Tibial nerve (tissue), 4 donors: ENCODE measurements around the gene PARD6A. TPM values are rescaled to one million over a fixed set of nuclear protein-coding genes. Genes with fewer than 3 reads are reported as not detected.

ENCODE experiments used
- DNase-seq, 2 donors: peaks; one replicate each; pipeline ENCODE4 v3.0.0-alpha.2; 2019; ENCODE audit warnings: low spot score in 2 of 2
- H3K27ac ChIP-seq, 4 donors: fragments of 200-600 bp; sonication (generic) in 3 of 4; one replicate each; pipeline ENCODE4 v1.5.1; 2017 to 2019; ENCODE audit warnings: mild to moderate bottlenecking in 1 of 4
- H3K27me3 ChIP-seq, 2 donors: fragments of 200-600 bp; sonication (generic) in 1 of 2; one replicate each; pipeline versions ENCODE4 v1.5.1 to v1.6.0; 2017 to 2019
- H3K36me3 ChIP-seq, 3 donors: fragments of 200-600 bp; sonication (generic); one replicate each; pipeline ENCODE4 v1.5.1; 2018 to 2019
- H3K4me1 ChIP-seq, 4 donors: fragments of 200-600 bp; sonication (generic) in 3 of 4; one replicate each; pipeline ENCODE4 v1.5.1; 2017 to 2019
- H3K4me3 ChIP-seq, 4 donors: fragments of 200-600 bp; sonication (generic) in 3 of 4; one replicate each; pipeline ENCODE4 v1.5.1; 2017 to 2019; ENCODE audit warnings: mild to moderate bottlenecking in 1 of 4, moderate library complexity in 1 of 4
- H3K9me3 ChIP-seq, 4 donors: fragments of 200-600 bp; sonication (generic) in 3 of 4; one replicate each; pipeline ENCODE4 v1.5.1; 2017 to 2019
- EP300 ChIP-seq, 2 donors: sonication (generic); formaldehyde crosslinking; IDR thresholded peaks; one replicate each; pipeline ENCODE4 v1.6.1; 2017; ENCODE audit warnings: antibody characterized with exemption in 2 of 2, mild to moderate bottlenecking in 1 of 2
- POLR2A ChIP-seq, 2 donors: fragments of 450-650 bp; IDR thresholded peaks; one replicate each; pipeline ENCODE4 v1.6.1; 2017; ENCODE audit warnings: antibody characterized with exemption in 2 of 2, mild to moderate bottlenecking in 2 of 2, moderate library complexity in 2 of 2
- WGBS, 2 donors: methylation state at CpG; one replicate each; pipeline ENCODE4 v1.1.5; 2018; 5-methylcytosine and 5-hydroxymethylcytosine counted together
- total RNA-seq, 4 donors: library from RNA; depleted of rRNA; stranded (reverse); fragments of >200 nt; gene quantifications; one replicate each; pipeline ENCODE4 v1.1.0, GENCODE V29; 2016
- TF ChIP-seq, protein P1 (sequence below), 5 experiments: fragments of 200-600 bp in 3 of 5; fragments of 450-650 bp in 2 of 5; sonication (generic) in 3 of 5; IDR thresholded peaks; one replicate each; pipeline ENCODE4 v1.5.1; 2016 to 2019; ENCODE audit warnings: antibody characterized with exemption in 5 of 5, mild to moderate bottlenecking in 3 of 5, moderate library complexity in 2 of 5

PARD6A gene
- total RNA-seq, 4 donors from 2014 or later = 3.7 to 16.2 (median 9.9) TPM

- Histone ChIP-seq H3K4me1 (peaks cover 0 to 32% (median 17%) of the 10 kb centered on the region in 4 donors), H3K27ac (no peak overlapping the region), H3K4me3 (no peak overlapping the region), H3K9me3 (no peaks in the 10 kb centered on the region), H3K36me3 (peaks cover 0 to 20% (median 0%) of the 10 kb centered on the region in 3 donors), H3K27me3 (peaks cover 0 to 44% of the 10 kb centered on the region in 2 donors)
- DNase-seq = no peak
- TF ChIP-seq, protein P1, sequence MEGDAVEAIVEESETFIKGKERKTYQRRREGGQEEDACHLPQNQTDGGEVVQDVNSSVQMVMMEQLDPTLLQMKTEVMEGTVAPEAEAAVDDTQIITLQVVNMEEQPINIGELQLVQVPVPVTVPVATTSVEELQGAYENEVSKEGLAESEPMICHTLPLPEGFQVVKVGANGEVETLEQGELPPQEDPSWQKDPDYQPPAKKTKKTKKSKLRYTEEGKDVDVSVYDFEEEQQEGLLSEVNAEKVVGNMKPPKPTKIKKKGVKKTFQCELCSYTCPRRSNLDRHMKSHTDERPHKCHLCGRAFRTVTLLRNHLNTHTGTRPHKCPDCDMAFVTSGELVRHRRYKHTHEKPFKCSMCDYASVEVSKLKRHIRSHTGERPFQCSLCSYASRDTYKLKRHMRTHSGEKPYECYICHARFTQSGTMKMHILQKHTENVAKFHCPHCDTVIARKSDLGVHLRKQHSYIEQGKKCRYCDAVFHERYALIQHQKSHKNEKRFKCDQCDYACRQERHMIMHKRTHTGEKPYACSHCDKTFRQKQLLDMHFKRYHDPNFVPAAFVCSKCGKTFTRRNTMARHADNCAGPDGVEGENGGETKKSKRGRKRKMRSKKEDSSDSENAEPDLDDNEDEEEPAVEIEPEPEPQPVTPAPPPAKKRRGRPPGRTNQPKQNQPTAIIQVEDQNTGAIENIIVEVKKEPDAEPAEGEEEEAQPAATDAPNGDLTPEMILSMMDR (IDR thresholded peaks at IDR 0.05) = no peak
- TF ChIP-seq POLR2A (IDR thresholded peaks at IDR 0.05) (no peak), EP300 (IDR thresholded peaks at IDR 0.05) (no peak)
- 55 to 59% methylated on average over 4 of the region's 4 CpGs for WGBS, 2 donors
Measured at GRCh38 chr16:67655363-67655762, 5.4 kb upstream of the PARD6A start.

DNA sequence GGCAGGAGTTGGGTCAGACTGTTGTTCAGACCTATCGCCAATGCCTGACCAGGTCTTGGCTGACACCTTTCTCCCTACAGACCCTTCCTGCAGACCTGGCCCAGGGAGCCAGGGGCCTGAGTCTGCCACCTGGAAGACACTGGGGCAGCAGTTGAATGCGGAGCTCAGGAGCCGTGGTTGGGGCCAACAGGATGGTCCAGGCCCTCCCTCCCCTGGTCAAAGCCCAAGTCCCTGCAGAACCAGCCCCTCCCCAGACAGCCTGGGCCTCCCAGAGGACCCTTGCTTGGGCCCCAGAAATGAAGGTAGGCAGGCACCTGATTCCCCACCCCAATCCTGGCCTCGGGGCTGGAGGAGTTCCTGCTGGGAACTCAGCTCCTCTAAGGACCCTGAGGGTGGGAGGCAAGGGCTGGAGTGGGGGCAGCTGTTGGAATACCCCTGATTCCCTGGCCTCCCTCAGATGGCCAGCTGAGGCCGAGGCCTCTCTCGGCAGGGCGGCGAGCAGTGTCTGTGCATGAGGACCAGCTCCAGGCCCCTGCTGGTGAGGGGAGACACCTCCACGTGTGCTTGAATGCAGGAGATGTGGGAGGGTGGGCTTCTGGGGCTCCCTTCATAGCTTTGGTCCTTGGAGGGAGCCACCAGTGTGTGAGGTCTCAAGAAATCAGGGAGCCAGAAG lies 4.3 kb upstream of the PARD6A start:
- WGBS, 2 donors = 59 to 78% methylated on average over 7 to 8 of the region's 9 CpGs
- no peak for DNase-seq
- no peak overlapping the region for H3K4me3 ChIP-seq
- H3K36me3 ChIP-seq = peaks cover 0 to 20% (median 0%) of the 10 kb centered on the region in 3 donors
- H3K4me1 ChIP-seq = peaks cover 0 to 39% (median 22%) of the 10 kb centered on the region in 4 donors
- TF ChIP-seq, protein P1 (IDR thresholded peaks at IDR 0.05) = no peak
- TF ChIP-seq EP300 (IDR thresholded peaks at IDR 0.05) (no peak), POLR2A (IDR thresholded peaks at IDR 0.05) (no peak)
- H3K9me3 ChIP-seq = no peaks in the 10 kb centered on the region
- peaks cover 0 to 33% of the 10 kb centered on the region in 2 donors for H3K27me3 ChIP-seq
- H3K27ac ChIP-seq = no peak overlapping the region

DNA sequence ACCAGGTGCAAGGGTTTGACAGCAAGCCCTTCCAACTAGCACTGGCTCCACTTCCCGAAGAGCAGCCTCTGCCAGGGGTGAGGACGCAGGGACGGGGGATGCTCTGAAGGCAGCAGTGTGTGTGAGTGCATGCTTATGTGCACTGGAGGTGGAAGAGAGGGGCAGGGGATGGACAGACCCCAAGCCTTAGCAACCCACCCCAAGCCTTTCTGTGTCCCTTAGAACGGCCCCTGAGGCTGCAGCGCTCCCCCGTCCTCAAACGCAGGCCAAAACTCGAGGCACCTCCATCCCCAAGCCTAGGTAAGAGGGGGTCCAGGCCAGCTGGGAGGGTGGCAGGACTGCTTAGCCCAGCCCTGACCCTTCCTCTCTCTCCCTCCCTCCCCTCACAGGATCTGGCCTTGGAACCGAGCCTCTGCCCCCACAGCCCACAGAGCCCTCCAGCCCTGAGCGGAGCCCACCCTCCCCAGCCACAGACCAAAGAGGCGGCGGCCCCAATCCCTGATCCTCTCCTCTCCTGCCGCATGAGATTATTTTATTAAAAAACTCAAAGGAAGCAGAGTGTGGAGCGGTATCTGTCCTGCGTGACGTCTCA lies 3.6 kb upstream of the PARD6A start:
- Histone ChIP-seq H3K36me3 (peaks cover 0 to 23% (median 0%) of the 10 kb centered on the region in 3 donors), H3K4me1 (peaks cover 0 to 44% (median 23%) of the 10 kb centered on the region in 4 donors), H3K9me3 (no peaks in the 10 kb centered on the region), H3K27me3 (peaks cover 0 to 27% of the 10 kb centered on the region in 2 donors), H3K4me3 (no peak overlapping the region), H3K27ac (no peak overlapping the region)
- WGBS, 2 donors = 88 to 94% methylated on average over 16 of the region's 16 CpGs
- TF ChIP-seq EP300 (IDR thresholded peaks at IDR 0.05) (no peak), POLR2A (IDR thresholded peaks at IDR 0.05) (no peak)
- TF ChIP-seq, protein P1 (IDR thresholded peaks at IDR 0.05) = no peak
- no peak for DNase-seq

DNA sequence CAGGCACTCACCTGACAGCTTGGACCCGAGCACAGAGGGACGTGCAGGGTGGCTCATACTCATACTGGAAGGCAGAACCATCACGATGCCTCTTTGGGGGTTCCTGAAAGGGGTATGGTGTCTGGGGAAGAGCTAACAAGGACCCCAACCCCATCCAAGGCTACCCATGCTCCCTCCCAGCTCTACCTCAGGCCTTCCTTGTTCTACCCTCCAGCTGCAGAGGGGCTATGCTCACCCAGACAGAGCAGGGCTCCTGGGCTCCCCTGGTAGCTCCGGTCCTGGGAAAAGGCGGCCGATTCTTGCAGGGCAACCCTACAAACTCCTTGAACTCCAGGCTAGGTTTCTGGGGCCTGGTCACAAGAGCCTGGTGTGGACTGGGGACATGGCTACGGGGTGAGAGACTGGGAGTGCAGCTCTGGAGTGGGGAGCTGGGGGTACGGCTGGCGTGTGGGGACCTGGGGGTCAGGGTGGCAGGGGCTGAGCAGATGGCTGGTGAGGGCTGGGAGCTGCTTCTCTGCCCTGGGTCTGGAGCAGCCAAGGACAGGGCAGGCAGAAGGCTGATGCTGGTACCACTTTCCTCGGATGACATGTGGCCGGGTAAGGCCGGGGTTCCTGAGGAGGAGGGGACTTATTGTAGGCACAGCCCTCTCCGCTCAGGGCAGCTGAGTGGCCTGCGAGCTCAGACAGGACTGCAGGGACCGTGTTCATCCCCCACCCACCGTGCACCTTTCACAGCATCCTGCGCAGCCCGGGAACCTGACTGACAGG lies 2.8 kb upstream of the PARD6A start:
- Histone ChIP-seq H3K27ac (no peak overlapping the region), H3K4me3 (no peak overlapping the region), H3K27me3 (peaks cover 0 to 22% of the 10 kb centered on the region in 2 donors), H3K4me1 (peaks cover 0 to 38% (median 23%) of the 10 kb centered on the region in 4 donors), H3K9me3 (no peaks in the 10 kb centered on the region), H3K36me3 (peaks cover 0 to 31% (median 0%) of the 10 kb centered on the region in 3 donors)
- no peak for DNase-seq
- 91 to 94% methylated on average over 17 to 18 of the region's 18 CpGs for WGBS, 2 donors
- TF ChIP-seq, protein P1 (IDR thresholded peaks at IDR 0.05) = no peak
- no peak for TF ChIP-seq EP300 (IDR thresholded peaks at IDR 0.05)
- TF ChIP-seq POLR2A (IDR thresholded peaks at IDR 0.05) = no peak
